Measurements from ENCODE around the gene RAPGEF1. TPM values are rescaled to one million over a fixed set of nuclear protein-coding genes. Genes with fewer than 3 reads are reported as not detected.

RAPGEF1 gene
- total and polyA plus RNA-seq, 2 of the 13 experiments (the other 11 are each of a cell fraction or from before 2014, with no cell fraction given), result 21.2 to 38.9 TPM

GRCh38 chr9:131545003-131545785 lies 194.7 kb downstream of the RAPGEF1 start, which contains the start of gene PRRT1B (continued):
- TF ChIP-seq ZNF280D (CRISPR knock-in tag; IDR thresholded peaks at IDR 0.05) (peak; percentile 64; the same call in 1 of the 2 replicates), MIER3 (CRISPR knock-in tag; IDR thresholded peaks at IDR 0.05; ENCODE audit: borderline replicate concordance) (peak; percentile 44; the same call in 1 of the 2 replicates), PRMT3 (CRISPR knock-in tag; IDR thresholded peaks at IDR 0.05; ENCODE audit: borderline replicate concordance, low read depth) (0 out of 2 replicates have a peak, but pooled peaks have one; percentile 41), GMEB1 (CRISPR knock-in tag; IDR thresholded peaks at IDR 0.05; ENCODE audit: borderline replicate concordance) (peak; percentile 35; the same call in 1 of the 2 replicates), ZNF207 (IDR thresholded peaks at IDR 0.05; ENCODE audit: borderline replicate concordance) (no peak), MED8 (CRISPR knock-in tag; IDR thresholded peaks at IDR 0.05; ENCODE audit: insufficient replicate concordance) (no peak), ZNF44 (CRISPR knock-in tag; IDR thresholded peaks at IDR 0.05) (no peak), HDAC2 (CRISPR knock-in tag; IDR thresholded peaks at IDR 0.05) (peak; percentile 85), NCOA2 (CRISPR knock-in tag; IDR thresholded peaks at IDR 0.05) (0 out of 2 replicates have a peak, but pooled peaks have one; percentile 26), NONO (IDR thresholded peaks at IDR 0.05) (no peak), NONO (CRISPR knock-in tag; conservative IDR thresholded peaks at IDR 0.05) (peak; percentile 93)
- TF ChIP-seq, protein P1, sequence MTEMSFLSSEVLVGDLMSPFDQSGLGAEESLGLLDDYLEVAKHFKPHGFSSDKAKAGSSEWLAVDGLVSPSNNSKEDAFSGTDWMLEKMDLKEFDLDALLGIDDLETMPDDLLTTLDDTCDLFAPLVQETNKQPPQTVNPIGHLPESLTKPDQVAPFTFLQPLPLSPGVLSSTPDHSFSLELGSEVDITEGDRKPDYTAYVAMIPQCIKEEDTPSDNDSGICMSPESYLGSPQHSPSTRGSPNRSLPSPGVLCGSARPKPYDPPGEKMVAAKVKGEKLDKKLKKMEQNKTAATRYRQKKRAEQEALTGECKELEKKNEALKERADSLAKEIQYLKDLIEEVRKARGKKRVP (CRISPR knock-in tag; IDR thresholded peaks at IDR 0.05), result peak in 1 of 2 experiments; percentile 34; a peak in 1 of 4 replicates
- TF ChIP-seq, protein P2, sequence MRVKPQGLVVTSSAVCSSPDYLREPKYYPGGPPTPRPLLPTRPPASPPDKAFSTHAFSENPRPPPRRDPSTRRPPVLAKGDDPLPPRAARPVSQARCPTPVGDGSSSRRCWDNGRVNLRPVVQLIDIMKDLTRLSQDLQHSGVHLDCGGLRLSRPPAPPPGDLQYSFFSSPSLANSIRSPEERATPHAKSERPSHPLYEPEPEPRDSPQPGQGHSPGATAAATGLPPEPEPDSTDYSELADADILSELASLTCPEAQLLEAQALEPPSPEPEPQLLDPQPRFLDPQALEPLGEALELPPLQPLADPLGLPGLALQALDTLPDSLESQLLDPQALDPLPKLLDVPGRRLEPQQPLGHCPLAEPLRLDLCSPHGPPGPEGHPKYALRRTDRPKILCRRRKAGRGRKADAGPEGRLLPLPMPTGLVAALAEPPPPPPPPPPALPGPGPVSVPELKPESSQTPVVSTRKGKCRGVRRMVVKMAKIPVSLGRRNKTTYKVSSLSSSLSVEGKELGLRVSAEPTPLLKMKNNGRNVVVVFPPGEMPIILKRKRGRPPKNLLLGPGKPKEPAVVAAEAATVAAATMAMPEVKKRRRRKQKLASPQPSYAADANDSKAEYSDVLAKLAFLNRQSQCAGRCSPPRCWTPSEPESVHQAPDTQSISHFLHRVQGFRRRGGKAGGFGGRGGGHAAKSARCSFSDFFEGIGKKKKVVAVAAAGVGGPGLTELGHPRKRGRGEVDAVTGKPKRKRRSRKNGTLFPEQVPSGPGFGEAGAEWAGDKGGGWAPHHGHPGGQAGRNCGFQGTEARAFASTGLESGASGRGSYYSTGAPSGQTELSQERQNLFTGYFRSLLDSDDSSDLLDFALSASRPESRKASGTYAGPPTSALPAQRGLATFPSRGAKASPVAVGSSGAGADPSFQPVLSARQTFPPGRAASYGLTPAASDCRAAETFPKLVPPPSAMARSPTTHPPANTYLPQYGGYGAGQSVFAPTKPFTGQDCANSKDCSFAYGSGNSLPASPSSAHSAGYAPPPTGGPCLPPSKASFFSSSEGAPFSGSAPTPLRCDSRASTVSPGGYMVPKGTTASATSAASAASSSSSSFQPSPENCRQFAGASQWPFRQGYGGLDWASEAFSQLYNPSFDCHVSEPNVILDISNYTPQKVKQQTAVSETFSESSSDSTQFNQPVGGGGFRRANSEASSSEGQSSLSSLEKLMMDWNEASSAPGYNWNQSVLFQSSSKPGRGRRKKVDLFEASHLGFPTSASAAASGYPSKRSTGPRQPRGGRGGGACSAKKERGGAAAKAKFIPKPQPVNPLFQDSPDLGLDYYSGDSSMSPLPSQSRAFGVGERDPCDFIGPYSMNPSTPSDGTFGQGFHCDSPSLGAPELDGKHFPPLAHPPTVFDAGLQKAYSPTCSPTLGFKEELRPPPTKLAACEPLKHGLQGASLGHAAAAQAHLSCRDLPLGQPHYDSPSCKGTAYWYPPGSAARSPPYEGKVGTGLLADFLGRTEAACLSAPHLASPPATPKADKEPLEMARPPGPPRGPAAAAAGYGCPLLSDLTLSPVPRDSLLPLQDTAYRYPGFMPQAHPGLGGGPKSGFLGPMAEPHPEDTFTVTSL (CRISPR knock-in tag; IDR thresholded peaks at IDR 0.05; ENCODE audit: borderline replicate concordance), result peak; percentile 55; the same call in 1 of the 2 replicates
- TF ChIP-seq, protein P3, sequence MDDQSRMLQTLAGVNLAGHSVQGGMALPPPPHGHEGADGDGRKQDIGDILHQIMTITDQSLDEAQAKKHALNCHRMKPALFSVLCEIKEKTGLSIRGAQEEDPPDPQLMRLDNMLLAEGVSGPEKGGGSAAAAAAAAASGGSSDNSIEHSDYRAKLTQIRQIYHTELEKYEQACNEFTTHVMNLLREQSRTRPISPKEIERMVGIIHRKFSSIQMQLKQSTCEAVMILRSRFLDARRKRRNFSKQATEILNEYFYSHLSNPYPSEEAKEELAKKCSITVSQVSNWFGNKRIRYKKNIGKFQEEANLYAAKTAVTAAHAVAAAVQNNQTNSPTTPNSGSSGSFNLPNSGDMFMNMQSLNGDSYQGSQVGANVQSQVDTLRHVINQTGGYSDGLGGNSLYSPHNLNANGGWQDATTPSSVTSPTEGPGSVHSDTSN (CRISPR knock-in tag; IDR thresholded peaks at IDR 0.05; ENCODE audit: borderline replicate concordance), result no peak
